ENCODE measurements around the gene PAX5. TPM values are rescaled to one million over a fixed set of nuclear protein-coding genes. Genes with fewer than 3 reads are reported as not detected.

The PAX5 gene
- total RNA-seq, 1 experiment from 2014 or later, result not detected

DNA sequence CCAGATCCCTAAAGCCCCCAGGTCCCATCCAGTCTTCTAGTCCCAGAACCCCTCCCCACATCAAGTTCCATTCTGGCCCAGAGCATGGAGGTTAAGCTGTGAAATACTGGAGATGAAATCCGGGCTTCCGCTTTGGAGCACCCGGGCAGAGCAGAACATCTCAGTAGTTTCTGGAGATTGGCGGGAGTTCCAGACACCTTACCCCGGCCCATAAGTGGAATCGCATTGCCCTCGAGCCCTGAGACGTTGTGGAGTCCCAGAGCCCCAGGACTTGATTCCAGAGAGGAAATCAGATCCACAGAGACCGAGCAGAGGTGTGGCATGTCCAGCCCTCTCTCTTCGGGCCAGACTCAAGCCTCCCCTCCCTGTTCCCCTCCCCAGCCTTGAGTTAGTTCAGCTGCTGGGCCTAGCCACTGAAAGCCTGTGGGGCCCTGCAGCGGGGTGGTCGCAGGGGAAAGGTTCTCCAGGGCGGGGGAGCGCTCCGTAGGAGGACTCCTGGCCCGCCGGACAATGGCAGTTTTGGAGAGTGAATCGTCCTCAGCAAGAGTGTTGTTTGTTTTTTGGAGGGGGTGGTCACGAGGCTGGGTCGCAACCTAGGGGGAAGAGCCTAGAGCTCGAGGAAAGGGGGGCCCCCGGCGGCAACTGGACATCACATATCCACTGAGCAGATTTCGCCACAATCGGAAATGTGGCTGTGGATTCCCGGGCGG is 1.0 kb upstream of the PAX5 start:
- BruUV-seq (replicated peaks), result no TSS peak
- Histone ChIP-seq H3K27me3 (ENCODE audit: insufficient read depth, low read depth) (no peaks in the 10 kb centered on the region; the same call in 1 of the 2 replicates), H3K4me1 (replicated peaks; ENCODE audit: insufficient read depth) (no peaks in the 10 kb centered on the region), H3K27ac (no peak overlapping the region), H3K79me2 (ENCODE audit: low read depth) (no peaks in the 10 kb centered on the region), H3F3A (ENCODE audit: insufficient read depth, low read depth) (no peaks in the 10 kb centered on the region), H3K4me2 (no peak overlapping the region), H3K9me2 (ENCODE audit: insufficient read depth) (no peaks in the 10 kb centered on the region), H3K9me3 (ENCODE audit: insufficient read depth, low read depth) (no peaks in the 10 kb centered on the region), H2AFZ (no peak overlapping the region), H4K20me1 (ENCODE audit: insufficient read depth) (no peaks in the 10 kb centered on the region), H3K4me3 (no peak overlapping the region), H3K36me3 (ENCODE audit: low read depth) (no peaks in the 10 kb centered on the region)
- CTCF ChIA-PET, result no interaction called here
- intact Hi-C loops (cut with micrococcal nuclease; ENCODE audit: unreplicated experiment), result no loop called here
- DNase-seq, result no peak
- POLR2A ChIA-PET (ENCODE audit: unreplicated experiment), result no interaction called here
- no peak for TF ChIP-seq EZH2 (IDR thresholded peaks at IDR 0.05; ENCODE audit: low read depth)
- TF ChIP-seq, protein P1, sequence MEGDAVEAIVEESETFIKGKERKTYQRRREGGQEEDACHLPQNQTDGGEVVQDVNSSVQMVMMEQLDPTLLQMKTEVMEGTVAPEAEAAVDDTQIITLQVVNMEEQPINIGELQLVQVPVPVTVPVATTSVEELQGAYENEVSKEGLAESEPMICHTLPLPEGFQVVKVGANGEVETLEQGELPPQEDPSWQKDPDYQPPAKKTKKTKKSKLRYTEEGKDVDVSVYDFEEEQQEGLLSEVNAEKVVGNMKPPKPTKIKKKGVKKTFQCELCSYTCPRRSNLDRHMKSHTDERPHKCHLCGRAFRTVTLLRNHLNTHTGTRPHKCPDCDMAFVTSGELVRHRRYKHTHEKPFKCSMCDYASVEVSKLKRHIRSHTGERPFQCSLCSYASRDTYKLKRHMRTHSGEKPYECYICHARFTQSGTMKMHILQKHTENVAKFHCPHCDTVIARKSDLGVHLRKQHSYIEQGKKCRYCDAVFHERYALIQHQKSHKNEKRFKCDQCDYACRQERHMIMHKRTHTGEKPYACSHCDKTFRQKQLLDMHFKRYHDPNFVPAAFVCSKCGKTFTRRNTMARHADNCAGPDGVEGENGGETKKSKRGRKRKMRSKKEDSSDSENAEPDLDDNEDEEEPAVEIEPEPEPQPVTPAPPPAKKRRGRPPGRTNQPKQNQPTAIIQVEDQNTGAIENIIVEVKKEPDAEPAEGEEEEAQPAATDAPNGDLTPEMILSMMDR (conservative IDR thresholded peaks at IDR 0.05), result no peak

DNA sequence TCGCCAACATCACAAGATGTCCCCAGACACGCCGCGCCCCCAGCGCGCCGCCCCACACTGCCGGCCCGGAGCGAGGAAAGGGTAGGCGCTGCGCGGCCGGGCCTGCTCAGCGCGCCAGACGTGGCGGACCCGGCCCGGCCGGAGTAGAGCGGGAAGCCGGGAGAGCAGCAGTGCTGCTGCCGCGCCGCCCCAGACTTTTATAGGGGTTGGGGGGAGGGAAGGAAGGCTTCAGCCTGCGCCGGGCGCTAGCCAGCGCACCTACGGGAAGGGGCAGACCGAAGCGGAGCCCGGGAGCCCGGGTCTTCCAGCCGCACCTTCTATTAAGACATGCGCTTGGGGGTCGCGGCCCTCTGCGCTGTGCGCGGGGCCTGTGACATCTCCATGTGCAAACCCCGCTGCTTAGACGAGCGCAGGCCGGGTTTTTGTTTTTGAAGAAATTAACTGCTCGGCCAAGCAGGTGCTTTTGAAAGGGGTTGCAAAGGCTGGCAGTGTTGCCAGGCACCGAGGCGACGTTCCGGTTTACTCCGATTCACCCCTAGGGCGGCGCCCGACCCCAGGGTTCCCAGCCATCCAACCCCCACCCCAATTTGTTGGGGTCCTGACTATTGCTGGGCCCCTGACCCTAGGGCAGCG is 353 bp upstream of the PAX5 start:
- no peaks in the 10 kb centered on the region for H3K79me2 ChIP-seq (ENCODE audit: low read depth)
- no TSS peak for BruUV-seq (replicated peaks)
- no peaks in the 10 kb centered on the region for H3K9me3 ChIP-seq (ENCODE audit: insufficient read depth, low read depth)
- H3K36me3 ChIP-seq (ENCODE audit: low read depth), result no peaks in the 10 kb centered on the region
- 0 out of 2 replicates have a peak, but pooled peaks cover 5% of the 10 kb centered on the region for H3K27me3 ChIP-seq (ENCODE audit: insufficient read depth, low read depth)
- intact Hi-C loops (cut with micrococcal nuclease; ENCODE audit: unreplicated experiment), result no loop called here
- no peak overlapping the region for H3K27ac ChIP-seq
- no peaks in the 10 kb centered on the region for H3F3A ChIP-seq (ENCODE audit: insufficient read depth, low read depth)
- TF ChIP-seq, protein P1 (conservative IDR thresholded peaks at IDR 0.05), result no peak; the same call in 1 of the 2 replicates
- no peak overlapping the region for H2AFZ ChIP-seq
- H3K4me3 ChIP-seq, result no peak overlapping the region
- H3K9me2 ChIP-seq (ENCODE audit: insufficient read depth), result no peaks in the 10 kb centered on the region
- H3K4me2 ChIP-seq, result no peak overlapping the region
- POLR2A ChIA-PET (ENCODE audit: unreplicated experiment), result no interaction called here
- no peaks in the 10 kb centered on the region for H4K20me1 ChIP-seq (ENCODE audit: insufficient read depth)
- no peak for DNase-seq
- no peaks in the 10 kb centered on the region for H3K4me1 ChIP-seq (replicated peaks; ENCODE audit: insufficient read depth)
- CTCF ChIA-PET, result no interaction called here

DNA sequence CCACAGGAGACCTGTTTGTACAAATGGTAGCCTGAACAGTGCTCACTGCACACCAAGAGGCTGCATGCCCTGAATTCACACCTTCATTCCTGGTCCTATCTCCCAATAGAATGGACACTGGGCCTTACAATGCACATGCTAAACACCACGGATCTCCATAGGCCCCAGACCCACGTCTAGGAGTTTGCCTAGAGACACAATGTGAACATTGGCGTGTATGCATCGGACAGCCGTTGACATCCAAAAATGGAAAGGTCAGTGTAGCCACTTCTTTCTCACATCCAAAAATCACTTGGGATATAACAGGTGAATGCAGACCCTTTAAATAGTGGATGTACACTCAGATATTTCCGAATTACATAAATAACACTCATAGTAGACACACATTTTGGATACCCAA is 927 bp downstream of the PAX5 start:
- no peaks in the 10 kb centered on the region for H3K79me2 ChIP-seq (ENCODE audit: low read depth)
- intact Hi-C loops (cut with micrococcal nuclease; ENCODE audit: unreplicated experiment), result no loop called here
- no peak overlapping the region for H2AFZ ChIP-seq
- H3K27ac ChIP-seq, result no peak overlapping the region
- TF ChIP-seq EZH2 (IDR thresholded peaks at IDR 0.05; ENCODE audit: low read depth), result no peak
- TF ChIP-seq, protein P1 (conservative IDR thresholded peaks at IDR 0.05), result no peak
- no peak overlapping the region for H3K4me3 ChIP-seq
- CTCF ChIA-PET, result no interaction called here
- DNase-seq, result no peak
- H3K4me2 ChIP-seq, result no peak overlapping the region
- no peaks in the 10 kb centered on the region for H3K9me3 ChIP-seq (ENCODE audit: insufficient read depth, low read depth)
- no peaks in the 10 kb centered on the region for H3K9me2 ChIP-seq (ENCODE audit: insufficient read depth)
- H3K36me3 ChIP-seq (ENCODE audit: low read depth), result no peaks in the 10 kb centered on the region
- no peaks in the 10 kb centered on the region for H4K20me1 ChIP-seq (ENCODE audit: insufficient read depth)
- no TSS peak for BruUV-seq (replicated peaks)
- no peaks in the 10 kb centered on the region for H3K4me1 ChIP-seq (replicated peaks; ENCODE audit: insufficient read depth)
- POLR2A ChIA-PET (ENCODE audit: unreplicated experiment), result no interaction called here
- no peaks in the 10 kb centered on the region for H3F3A ChIP-seq (ENCODE audit: insufficient read depth, low read depth)
- H3K27me3 ChIP-seq (ENCODE audit: insufficient read depth, low read depth), result 0 out of 2 replicates have a peak, but pooled peaks cover 5% of the 10 kb centered on the region
